Measurements from ENCODE around the gene RAB22A. TPM values are rescaled to one million over a fixed set of nuclear protein-coding genes. Genes with fewer than 3 reads are reported as not detected.

Gene RAB22A
- polyA plus RNA-seq, 2 of the 4 experiments (the other 2 are of a cell fraction), result 7.3 to 13.2 TPM

DNA sequence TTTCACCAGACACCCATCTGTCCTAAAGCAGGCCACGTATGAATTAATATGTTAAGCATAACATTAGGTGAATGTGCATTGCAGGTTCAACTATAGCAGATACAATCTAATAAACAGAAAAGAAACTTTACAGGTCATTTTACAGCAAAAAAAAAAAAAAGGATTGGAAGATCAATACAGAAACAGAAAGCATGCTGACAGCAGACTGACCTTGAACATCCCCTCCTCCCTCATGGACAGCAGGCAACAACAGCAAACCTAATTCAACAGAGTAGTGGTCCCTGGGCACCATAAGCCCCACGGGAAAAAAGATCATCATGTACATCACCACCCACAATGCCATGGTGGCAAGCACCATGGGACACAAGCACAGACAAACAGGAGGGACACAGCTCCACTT lies 12.1 kb upstream of the RAB22A start:
- ATAC-seq, result no peak
- POLR2A ChIA-PET, result no interaction called here
- FAIRE-seq, result no peak
- no peak overlapping the region for H3K27ac ChIP-seq
- H3K4me3 ChIP-seq, result no peak overlapping the region
- TF ChIP-seq, protein P1, sequence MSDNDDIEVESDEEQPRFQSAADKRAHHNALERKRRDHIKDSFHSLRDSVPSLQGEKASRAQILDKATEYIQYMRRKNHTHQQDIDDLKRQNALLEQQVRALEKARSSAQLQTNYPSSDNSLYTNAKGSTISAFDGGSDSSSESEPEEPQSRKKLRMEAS (IDR thresholded peaks at IDR 0.05), result no peak
- TF ChIP-seq NR3C1 (IDR thresholded peaks at IDR 0.05) (no peak), NFE2L2 (conservative IDR thresholded peaks at IDR 0.05; ENCODE audit: low read length) (no peak), RNF2 (IDR thresholded peaks at IDR 0.05; ENCODE audit: borderline replicate concordance, low read depth) (no peak), EHF (CRISPR knock-in tag; IDR thresholded peaks at IDR 0.05) (no peak), JUN (IDR thresholded peaks at IDR 0.05) (no peak), CHD2 (IDR thresholded peaks at IDR 0.05; ENCODE audit: low read length, partially characterized antibody) (no peak), HDAC2 (IDR thresholded peaks at IDR 0.05) (no peak), TFCP2L1 (CRISPR knock-in tag; IDR thresholded peaks at IDR 0.05) (no peak), TP53 (CRISPR knock-in tag; IDR thresholded peaks at IDR 0.05) (no peak), FOSB (CRISPR knock-in tag; IDR thresholded peaks at IDR 0.05) (no peak), ZNF302 (CRISPR knock-in tag; IDR thresholded peaks at IDR 0.05) (no peak), SREBF2 (IDR thresholded peaks at IDR 0.05) (no peak), PHF8 (IDR thresholded peaks at IDR 0.05; ENCODE audit: borderline replicate concordance, low read depth) (no peak), ZC3H11A (IDR thresholded peaks at IDR 0.05) (no peak), RCOR1 (IDR thresholded peaks at IDR 0.05; ENCODE audit: low read depth, low read length) (no peak)
- TF ChIP-seq, protein P2, sequence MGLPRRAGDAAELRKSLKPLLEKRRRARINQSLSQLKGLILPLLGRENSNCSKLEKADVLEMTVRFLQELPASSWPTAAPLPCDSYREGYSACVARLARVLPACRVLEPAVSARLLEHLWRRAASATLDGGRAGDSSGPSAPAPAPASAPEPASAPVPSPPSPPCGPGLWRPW (IDR thresholded peaks at IDR 0.05), result no peak
- TF ChIP-seq, protein P3, sequence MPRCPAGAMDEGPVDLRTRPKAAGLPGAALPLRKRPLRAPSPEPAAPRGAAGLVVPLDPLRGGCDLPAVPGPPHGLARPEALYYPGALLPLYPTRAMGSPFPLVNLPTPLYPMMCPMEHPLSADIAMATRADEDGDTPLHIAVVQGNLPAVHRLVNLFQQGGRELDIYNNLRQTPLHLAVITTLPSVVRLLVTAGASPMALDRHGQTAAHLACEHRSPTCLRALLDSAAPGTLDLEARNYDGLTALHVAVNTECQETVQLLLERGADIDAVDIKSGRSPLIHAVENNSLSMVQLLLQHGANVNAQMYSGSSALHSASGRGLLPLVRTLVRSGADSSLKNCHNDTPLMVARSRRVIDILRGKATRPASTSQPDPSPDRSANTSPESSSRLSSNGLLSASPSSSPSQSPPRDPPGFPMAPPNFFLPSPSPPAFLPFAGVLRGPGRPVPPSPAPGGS (IDR thresholded peaks at IDR 0.05), result no peak
- WGBS (ENCODE audit: missing lambda C conversion rate), result 84% methylated on average over 2 of the region's 2 CpGs
- no peak overlapping the region for H3K4me2 ChIP-seq
- CTCF ChIA-PET, result interaction anchor here (1.5 kb wide), 2 partner anchors 9 to 354 kb away, joined by 3 read pairs; partner anchors contain the start of gene STX16
- no peaks in the 10 kb centered on the region for H3K9me3 ChIP-seq
- DNase-seq (ENCODE audit: low read depth in 1 of 2, low spot score in 1 of 2), result no peak
- H3K4me1 ChIP-seq, result no peaks in the 10 kb centered on the region

DNA sequence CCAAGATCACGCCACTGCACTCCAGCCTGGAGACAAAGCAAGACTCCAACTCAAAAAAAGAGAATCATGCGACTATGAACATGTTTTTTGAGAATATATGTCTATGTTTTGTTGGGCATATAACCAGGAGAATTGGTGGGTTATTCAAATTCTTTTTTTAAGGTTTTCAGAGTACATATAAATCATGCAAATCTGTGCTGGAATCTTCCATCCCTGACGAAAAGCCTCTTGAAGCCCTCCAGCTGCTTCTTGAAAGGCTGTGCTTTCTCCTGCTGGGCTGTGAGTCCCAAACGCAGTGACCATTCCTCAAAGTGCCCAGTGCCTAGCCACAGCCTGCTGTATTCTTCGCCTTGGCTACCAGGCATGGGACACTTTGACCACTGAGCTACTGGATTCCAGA lies 9.2 kb upstream of the RAB22A start:
- no peak for DNase-seq (ENCODE audit: low read depth in 1 of 2, low spot score in 1 of 2)
- 87% methylated on average over 5 of the region's 5 CpGs for WGBS (ENCODE audit: missing lambda C conversion rate)
- CTCF ChIA-PET, result no interaction called here
- TF ChIP-seq HOXA7 (CRISPR knock-in tag; IDR thresholded peaks at IDR 0.05) (no peak), FOSB (CRISPR knock-in tag; IDR thresholded peaks at IDR 0.05) (no peak), RARB (CRISPR knock-in tag; IDR thresholded peaks at IDR 0.05) (no peak), EHF (CRISPR knock-in tag; IDR thresholded peaks at IDR 0.05) (no peak), HDAC2 (IDR thresholded peaks at IDR 0.05) (no peak), FOSL2 (IDR thresholded peaks at IDR 0.05) (no peak), FOSL2 (CRISPR knock-in tag; IDR thresholded peaks at IDR 0.05) (no peak), NPAS2 (CRISPR knock-in tag; IDR thresholded peaks at IDR 0.05; ENCODE audit: borderline replicate concordance) (no peak), RAD21 (conservative IDR thresholded peaks at IDR 0.05 in 1 of 2, IDR thresholded peaks at IDR 0.05 in 1 of 2) (no peak), RFX5 (IDR thresholded peaks at IDR 0.05) (no peak), JUNB (IDR thresholded peaks at IDR 0.05) (no peak), MAFK (IDR thresholded peaks at IDR 0.05; ENCODE audit: partially characterized antibody) (no peak), RNF2 (IDR thresholded peaks at IDR 0.05; ENCODE audit: borderline replicate concordance, low read depth) (no peak)
- TF ChIP-seq, protein P3 (IDR thresholded peaks at IDR 0.05), result no peak
- TF ChIP-seq, protein P4, sequence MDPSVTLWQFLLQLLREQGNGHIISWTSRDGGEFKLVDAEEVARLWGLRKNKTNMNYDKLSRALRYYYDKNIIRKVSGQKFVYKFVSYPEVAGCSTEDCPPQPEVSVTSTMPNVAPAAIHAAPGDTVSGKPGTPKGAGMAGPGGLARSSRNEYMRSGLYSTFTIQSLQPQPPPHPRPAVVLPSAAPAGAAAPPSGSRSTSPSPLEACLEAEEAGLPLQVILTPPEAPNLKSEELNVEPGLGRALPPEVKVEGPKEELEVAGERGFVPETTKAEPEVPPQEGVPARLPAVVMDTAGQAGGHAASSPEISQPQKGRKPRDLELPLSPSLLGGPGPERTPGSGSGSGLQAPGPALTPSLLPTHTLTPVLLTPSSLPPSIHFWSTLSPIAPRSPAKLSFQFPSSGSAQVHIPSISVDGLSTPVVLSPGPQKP (IDR thresholded peaks at IDR 0.05; ENCODE audit: low read depth, low read length), result no peak
- FAIRE-seq, result no peak
- no peak overlapping the region for H3K4me3 ChIP-seq
- H3K9me3 ChIP-seq, result no peaks in the 10 kb centered on the region
- POLR2A ChIA-PET, result no interaction called here
- no peak overlapping the region for H3K27ac ChIP-seq
- H3K4me2 ChIP-seq, result no peak overlapping the region
- no peaks in the 10 kb centered on the region for H3K4me1 ChIP-seq
- ATAC-seq, result no peak
